ENCODE results near the gene CEP85L.
A peak's percentile ranks its signal among the peaks of the same experiment; 100 is the strongest.

Gene CEP85L

GRCh38 chr6:118618676-118619377 lies 32.6 kb downstream of the CEP85L start:
- DNase-seq: peak; percentile 72

DNA sequence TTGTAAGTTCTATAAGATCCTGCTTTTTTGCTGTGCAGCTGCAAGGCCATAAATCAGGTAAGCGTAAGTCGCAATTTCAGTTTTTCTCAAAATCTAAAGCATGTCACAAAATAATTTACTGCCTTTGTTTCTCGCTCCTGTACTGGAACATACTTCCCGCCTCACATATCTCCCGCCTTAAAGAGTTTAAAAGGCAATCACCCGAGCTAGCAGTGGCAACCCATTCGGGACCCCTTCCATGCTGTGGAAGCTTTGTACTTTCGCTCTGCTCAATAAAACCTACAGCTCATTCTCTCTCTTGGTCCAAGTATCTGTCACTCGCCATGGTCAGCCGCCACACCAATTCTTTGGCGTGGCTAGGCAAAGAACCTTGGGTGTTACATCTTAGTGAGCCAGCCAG lies 34.0 kb downstream of the CEP85L start:
- DNase-seq: no peak

GRCh38 chr6:118611334-118611733 lies 40.1 kb downstream of the CEP85L start:
- no peak for DNase-seq

GRCh38 chr6:118606858-118607257 lies 44.5 kb downstream of the CEP85L start:
- DNase-seq: no peak

- DNase-seq: no peak
Observed at GRCh38 chr6:118606268-118606667, 45.1 kb downstream of the CEP85L start.

GRCh38 chr6:118603372-118603771 lies 48.0 kb downstream of the CEP85L start:
- no peak for DNase-seq

DNA sequence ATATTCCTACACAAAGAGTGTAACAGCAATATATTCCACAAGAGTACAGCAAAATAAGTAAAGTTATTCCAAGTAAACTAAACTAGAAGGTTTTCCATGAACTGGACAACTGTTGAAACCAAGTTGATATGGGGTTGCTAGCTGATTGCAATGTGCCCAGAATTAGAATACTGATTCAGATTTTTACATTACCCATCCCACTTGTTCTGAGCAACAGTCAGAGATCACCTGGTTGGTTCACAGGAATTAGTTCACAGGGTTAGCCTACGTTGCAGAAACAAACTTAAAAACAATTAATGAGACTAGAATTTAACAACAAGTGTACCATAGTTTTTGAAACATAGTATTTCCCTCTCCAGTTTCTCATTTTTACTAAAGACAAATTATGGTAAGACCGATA lies 49.1 kb downstream of the CEP85L start:
- no peak for DNase-seq

GRCh38 chr6:118598324-118598723 lies 53.1 kb downstream of the CEP85L start:
- no peak for DNase-seq

DNA sequence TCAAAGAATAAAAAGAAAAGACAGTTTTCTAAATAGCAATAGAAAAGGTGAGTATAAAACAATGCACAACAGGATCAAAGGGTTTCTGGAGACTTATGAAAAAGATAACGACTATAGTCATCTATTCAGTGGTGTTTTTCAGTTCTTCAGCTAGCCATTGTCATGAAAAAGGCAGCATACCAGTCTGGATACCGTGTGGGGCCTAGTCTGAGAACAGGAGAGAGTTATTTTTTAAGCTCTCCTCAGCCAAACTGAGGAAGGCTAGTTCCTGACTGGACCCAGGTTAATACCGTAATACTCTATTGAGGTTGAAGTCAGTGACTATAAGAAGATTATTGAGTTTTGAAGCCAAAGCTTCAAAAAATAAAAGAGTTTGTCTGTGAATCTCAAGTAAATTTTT lies 53.8 kb downstream of the CEP85L start:
- DNase-seq: no peak

DNA sequence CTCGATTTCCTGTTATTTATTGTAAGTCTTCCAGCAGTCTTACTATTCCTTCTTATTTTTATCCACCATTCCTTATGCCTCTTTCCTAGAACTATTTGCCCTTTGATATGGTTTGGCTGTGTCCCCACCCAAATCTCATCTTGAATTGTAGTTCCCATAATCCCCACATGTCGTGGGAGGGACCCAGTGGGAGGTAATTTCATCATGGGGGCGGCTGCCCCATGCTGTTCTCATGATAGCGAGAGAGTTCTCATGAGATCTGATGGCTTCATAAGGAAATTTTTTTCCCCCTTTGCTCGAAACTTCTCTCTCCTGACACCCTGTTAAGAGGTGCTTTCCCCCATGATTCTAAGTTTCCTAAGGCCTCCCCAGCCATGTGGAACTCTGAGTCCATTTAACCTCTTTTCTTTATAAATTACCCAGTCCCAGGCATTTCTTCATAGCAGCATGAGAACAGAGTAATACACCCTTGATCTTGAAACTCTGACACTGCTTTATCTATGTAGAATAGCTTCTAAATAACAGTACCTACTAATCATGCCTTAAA lies 54.5 kb downstream of the CEP85L start:
- DNase-seq: no peak

DNA sequence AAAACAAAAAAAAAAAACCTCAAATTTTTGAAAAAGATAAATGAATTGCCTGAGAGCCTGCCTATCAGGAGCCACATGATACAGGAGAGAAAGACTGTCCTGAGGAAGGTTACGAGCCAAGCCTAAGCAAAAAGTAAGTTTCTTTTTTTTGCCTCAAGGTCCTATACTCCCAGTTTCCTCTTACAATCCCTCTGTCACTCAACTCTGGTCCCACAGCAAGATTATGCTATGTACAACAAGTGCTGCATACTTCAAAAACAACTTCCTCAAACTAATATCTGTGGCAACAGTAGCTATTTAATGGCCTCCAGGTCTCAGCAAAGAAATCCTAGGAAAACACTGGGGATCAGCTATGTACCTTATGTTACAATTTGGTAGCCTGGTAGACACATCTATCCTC lies 56.5 kb downstream of the CEP85L start:
- DNase-seq: no peak

GRCh38 chr6:118591897-118592296 lies 59.5 kb downstream of the CEP85L start:
- no peak for DNase-seq

DNA sequence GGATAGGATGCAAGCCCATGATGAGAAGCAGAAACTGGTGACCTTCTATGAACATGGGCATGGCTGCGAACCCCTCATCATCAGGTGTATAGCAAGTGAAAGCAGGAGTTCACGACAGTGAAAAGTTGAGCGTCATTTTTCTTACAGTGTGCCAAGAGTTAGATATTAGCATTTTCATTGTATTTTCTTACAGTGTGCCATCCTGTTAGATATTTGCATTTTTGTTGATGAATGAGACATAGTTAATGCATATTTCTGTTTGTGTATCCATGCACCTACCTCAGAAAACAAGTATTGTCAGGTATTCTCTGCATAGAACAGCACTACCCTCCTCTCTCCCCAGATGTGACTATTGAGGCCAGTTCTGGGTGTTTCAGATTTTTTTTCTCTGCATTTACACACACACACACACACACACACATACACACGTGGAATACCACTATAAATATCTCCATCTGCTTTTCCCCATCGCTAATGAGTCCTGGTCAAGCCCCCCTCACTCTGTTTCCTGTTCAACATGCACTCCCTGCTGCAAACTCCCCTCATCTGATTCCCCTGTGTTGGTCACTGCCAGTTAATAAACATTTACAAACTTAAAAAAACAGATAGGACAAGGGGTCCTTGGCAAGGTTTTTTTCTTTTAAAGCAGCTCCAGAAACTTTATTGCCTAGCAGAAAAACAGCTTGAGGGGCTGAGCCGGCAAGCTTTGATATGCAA lies 61.6 kb downstream of the CEP85L start:
- no peak for DNase-seq

DNA sequence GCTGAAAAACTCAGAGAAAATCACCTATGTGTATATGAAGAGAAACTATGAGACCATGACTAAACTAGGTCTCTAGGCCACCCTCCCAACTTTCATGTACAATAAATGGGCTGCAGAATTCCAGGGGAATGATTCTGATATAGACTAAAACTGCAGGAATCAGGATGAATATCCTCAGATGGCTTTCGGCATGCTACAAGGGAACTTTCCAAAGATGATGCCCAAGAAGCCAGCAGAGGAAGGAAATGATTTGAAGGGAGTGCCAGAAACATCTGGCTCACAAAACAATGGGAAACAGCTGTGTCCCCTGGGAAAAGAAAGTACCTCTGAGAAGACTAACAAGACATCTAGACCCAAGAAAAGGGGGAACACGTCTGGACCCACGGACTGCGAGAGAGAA lies 62.2 kb downstream of the CEP85L start:
- DNase-seq: no peak

DNA sequence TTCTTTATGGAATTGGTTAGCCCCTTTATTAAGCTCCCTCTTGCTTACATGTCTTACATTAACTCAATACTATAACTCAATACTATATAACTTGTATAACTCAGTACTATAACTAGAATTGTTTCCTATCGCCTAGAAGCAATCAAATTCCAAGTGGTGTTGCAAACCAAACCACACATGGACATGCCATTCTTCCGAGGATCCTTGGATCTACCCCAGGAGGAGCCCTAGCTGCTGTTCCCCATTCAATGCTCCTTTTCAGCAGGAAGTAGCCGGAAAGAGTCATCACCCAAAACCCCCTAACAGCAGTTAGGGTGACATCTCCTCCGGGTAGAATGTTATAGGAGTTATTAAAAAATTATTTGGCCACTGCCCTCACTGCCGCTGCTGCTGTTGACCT lies 62.8 kb downstream of the CEP85L start:
- DNase-seq: no peak

GRCh38 chr6:118586746-118587485 lies 64.5 kb downstream of the CEP85L start:
- no peak for DNase-seq

- DNase-seq: no peak
Observed at GRCh38 chr6:118584911-118585310, 66.5 kb downstream of the CEP85L start.

- no peak for DNase-seq
Observed at GRCh38 chr6:118581489-118581959, 69.9 kb downstream of the CEP85L start.

GRCh38 chr6:118580585-118581419 lies 70.6 kb downstream of the CEP85L start:
- DNase-seq: peak; percentile 59

DNA sequence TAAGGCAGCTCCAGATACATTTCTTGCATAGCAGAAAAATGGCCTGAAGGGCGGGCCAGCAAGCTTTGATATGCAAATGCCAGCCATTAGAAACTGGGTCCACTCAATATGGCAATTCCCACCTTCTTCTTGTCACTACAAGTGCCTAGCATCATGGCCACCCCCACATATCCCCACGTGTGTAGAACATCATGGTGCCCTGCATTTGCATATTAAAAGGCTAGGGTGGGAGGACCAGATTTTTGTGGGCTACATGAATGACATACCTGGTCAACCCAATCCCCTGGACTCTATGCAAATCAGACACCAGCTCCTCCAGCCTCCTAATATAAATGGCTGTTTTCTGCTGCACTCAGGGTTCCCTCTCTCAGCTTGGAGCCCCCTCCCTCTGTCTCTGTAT lies 71.6 kb downstream of the CEP85L start:
- DNase-seq: no peak

GRCh38 chr6:118578617-118579016 lies 72.8 kb downstream of the CEP85L start:
- DNase-seq: no peak

GRCh38 chr6:118577972-118578371 lies 73.4 kb downstream of the CEP85L start:
- DNase-seq: no peak

Measured in CD4-positive, alpha-beta T cell treated with Interleukin-12 subunit alpha and Interleukin-12 subunit beta, for 1 hour (primary cell).